ENCODE results near the gene FAT1. TPM values are rescaled to one million over a fixed set of nuclear protein-coding genes. Genes with fewer than 3 reads are reported as not detected.

FAT1 gene
- total and polyA plus RNA-seq, 2 donors (not counting 1 experiment from before 2014, with no cell fraction given): 0.07 to 0.15 TPM

DNA sequence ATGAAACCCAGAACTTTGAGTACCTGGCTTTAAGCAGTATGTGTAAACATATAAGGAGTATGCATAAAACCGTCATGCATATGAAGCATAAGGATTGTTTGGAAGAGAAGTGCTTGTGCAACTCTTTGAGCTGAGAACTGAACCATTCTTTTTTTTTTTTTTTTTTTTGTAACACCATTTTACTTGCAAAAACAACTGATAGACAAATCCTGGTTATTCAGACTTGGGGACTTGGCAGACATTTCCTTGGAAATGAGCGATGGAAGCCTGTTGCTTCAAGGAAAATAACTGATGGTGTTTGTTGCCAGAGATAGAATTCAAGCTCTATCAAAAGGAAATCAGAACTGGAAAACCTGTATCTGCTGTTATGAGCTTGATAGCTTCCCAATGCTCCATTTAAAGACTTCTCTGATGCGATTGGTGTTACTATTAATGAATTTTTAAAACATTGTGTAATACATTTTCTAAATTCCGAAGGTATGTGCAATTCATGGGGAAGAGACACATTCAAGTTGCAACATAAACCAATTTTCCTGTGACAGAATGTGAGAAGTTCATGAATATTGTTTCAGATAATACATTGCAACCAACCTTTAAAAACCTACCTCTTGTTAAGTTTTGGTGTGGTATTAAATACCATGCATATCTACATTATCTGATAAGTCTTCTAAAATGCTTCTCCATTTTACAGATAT, 47.0 kb upstream of the FAT1 start:
- H3K36me3 ChIP-seq (replicated peaks in 1 of 2; ENCODE audit: control extremely low read depth in 1 of 2, control insufficient read depth in 1 of 2, extremely low read depth in 1 of 2, insufficient read depth in 2 of 2, low read length in 1 of 2): no peaks in the 10 kb centered on the region
- no peak overlapping the region for H3K4me3 ChIP-seq (ENCODE audit: control extremely low read depth in 1 of 5, extremely low read depth in 1 of 5, insufficient read depth in 1 of 5, low read depth in 2 of 5, low read length in 4 of 5)
- no peak overlapping the region for H2AFZ ChIP-seq (ENCODE audit: insufficient read depth, low read depth, low read length, poor library complexity, severe bottlenecking)
- H3K4me2 ChIP-seq (replicated peaks; ENCODE audit: low read depth, low read length, poor library complexity, severe bottlenecking): no peak overlapping the region
- POLR2A ChIA-PET: no interaction called here
- TF ChIP-seq, protein P1, sequence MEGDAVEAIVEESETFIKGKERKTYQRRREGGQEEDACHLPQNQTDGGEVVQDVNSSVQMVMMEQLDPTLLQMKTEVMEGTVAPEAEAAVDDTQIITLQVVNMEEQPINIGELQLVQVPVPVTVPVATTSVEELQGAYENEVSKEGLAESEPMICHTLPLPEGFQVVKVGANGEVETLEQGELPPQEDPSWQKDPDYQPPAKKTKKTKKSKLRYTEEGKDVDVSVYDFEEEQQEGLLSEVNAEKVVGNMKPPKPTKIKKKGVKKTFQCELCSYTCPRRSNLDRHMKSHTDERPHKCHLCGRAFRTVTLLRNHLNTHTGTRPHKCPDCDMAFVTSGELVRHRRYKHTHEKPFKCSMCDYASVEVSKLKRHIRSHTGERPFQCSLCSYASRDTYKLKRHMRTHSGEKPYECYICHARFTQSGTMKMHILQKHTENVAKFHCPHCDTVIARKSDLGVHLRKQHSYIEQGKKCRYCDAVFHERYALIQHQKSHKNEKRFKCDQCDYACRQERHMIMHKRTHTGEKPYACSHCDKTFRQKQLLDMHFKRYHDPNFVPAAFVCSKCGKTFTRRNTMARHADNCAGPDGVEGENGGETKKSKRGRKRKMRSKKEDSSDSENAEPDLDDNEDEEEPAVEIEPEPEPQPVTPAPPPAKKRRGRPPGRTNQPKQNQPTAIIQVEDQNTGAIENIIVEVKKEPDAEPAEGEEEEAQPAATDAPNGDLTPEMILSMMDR (IDR thresholded peaks at IDR 0.05): no peak
- no peak for TF ChIP-seq EZH2 (IDR thresholded peaks at IDR 0.05; ENCODE audit: borderline replicate concordance, insufficient read depth, low read depth, low read length, poor library complexity, severe bottlenecking)
- H3K27ac ChIP-seq (ENCODE audit: low read length in 2 of 2): no peak overlapping the region
- WGBS (ENCODE audit: insufficient coverage): 100% methylated on average over 1 of the region's 4 CpGs
- ATAC-seq (ENCODE audit: low read depth): no peak
- CTCF ChIA-PET: no interaction called here
- no peaks in the 10 kb centered on the region for H3K79me2 ChIP-seq (ENCODE audit: control insufficient read depth, insufficient read depth, low read length)
- Mint-ChIP-seq H3K4me3 (no peak overlapping the region), H3K9me3 (ENCODE audit: insufficient read depth) (no peaks in the 10 kb centered on the region), H3K27ac (no peak overlapping the region), H3K27me3 (no peaks in the 10 kb centered on the region), H3K4me1 (no peaks in the 10 kb centered on the region)
- no peaks in the 10 kb centered on the region for H4K20me1 ChIP-seq (ENCODE audit: control insufficient read depth, insufficient read depth, low read length, poor library complexity, severe bottlenecking)
- H3K4me1 ChIP-seq (ENCODE audit: control insufficient read depth in 2 of 2, insufficient read depth in 2 of 2, low read length in 2 of 2): no peaks in the 10 kb centered on the region
- intact Hi-C loops (cut with micrococcal nuclease): no loop called here
- DNase-seq: no peak
- H3K9me3 ChIP-seq (ENCODE audit: control extremely low read depth in 1 of 3, control insufficient read depth in 2 of 3, insufficient read depth in 1 of 3, low read length in 2 of 3): peaks cover 0 to 3% (median 0%) of the 10 kb centered on the region in 3 donors
- no peak overlapping the region for H3K9ac ChIP-seq (ENCODE audit: low read length)
- no peaks in the 10 kb centered on the region for H3K27me3 ChIP-seq (replicated peaks in 1 of 4; ENCODE audit: control extremely low read depth in 1 of 4, control insufficient read depth in 3 of 4, insufficient read depth in 4 of 4, low read length in 3 of 4)

DNA sequence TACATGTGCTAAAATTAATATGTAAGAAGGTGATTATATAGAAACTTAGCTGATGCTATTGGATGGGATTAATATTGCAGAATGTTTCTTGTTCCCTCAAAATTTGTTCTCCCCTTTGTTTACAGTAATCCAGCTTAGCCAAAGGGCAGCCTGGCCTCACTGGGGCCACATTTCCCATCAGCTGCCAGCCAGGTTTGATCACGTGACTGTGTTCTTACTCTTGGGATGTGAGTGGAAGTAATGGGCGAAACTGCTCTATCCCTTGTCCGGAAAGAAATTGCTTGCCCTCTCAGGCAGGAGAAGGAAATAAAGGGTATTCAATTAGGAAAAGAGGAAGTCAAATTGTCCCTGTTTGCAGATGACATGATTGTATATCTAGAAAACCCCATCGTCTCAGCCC, 44.1 kb upstream of the FAT1 start:
- Histone ChIP-seq H3K27ac (ENCODE audit: low read length in 2 of 2) (no peak overlapping the region), H3K9me3 (ENCODE audit: control extremely low read depth in 1 of 3, control insufficient read depth in 2 of 3, insufficient read depth in 1 of 3, low read length in 2 of 3) (peaks cover 0 to 8% (median 0%) of the 10 kb centered on the region in 3 donors), H3K36me3 (replicated peaks in 1 of 2; ENCODE audit: control extremely low read depth in 1 of 2, control insufficient read depth in 1 of 2, extremely low read depth in 1 of 2, insufficient read depth in 2 of 2, low read length in 1 of 2) (no peaks in the 10 kb centered on the region), H4K20me1 (ENCODE audit: control insufficient read depth, insufficient read depth, low read length, poor library complexity, severe bottlenecking) (no peaks in the 10 kb centered on the region), H3K27me3 (replicated peaks in 1 of 4; ENCODE audit: control extremely low read depth in 1 of 4, control insufficient read depth in 3 of 4, insufficient read depth in 4 of 4, low read length in 3 of 4) (no peaks in the 10 kb centered on the region), H2AFZ (ENCODE audit: insufficient read depth, low read depth, low read length, poor library complexity, severe bottlenecking) (no peak overlapping the region), H3K79me2 (ENCODE audit: control insufficient read depth, insufficient read depth, low read length) (no peaks in the 10 kb centered on the region), H3K4me3 (ENCODE audit: control extremely low read depth in 1 of 5, extremely low read depth in 1 of 5, insufficient read depth in 1 of 5, low read depth in 2 of 5, low read length in 4 of 5) (no peak overlapping the region), H3K4me2 (replicated peaks; ENCODE audit: low read depth, low read length, poor library complexity, severe bottlenecking) (no peak overlapping the region), H3K4me1 (ENCODE audit: control insufficient read depth in 2 of 2, insufficient read depth in 2 of 2, low read length in 2 of 2) (no peaks in the 10 kb centered on the region), H3K9ac (ENCODE audit: low read length) (no peak overlapping the region)
- TF ChIP-seq, protein P1 (IDR thresholded peaks at IDR 0.05): no peak
- TF ChIP-seq EZH2 (IDR thresholded peaks at IDR 0.05; ENCODE audit: borderline replicate concordance, insufficient read depth, low read depth, low read length, poor library complexity, severe bottlenecking): no peak
- POLR2A ChIA-PET: no interaction called here
- H3K27ac Mint-ChIP-seq: no peak overlapping the region
- no peak overlapping the region for H3K4me3 Mint-ChIP-seq
- intact Hi-C loops (cut with micrococcal nuclease): no loop called here
- no peak for DNase-seq
- no peaks in the 10 kb centered on the region for H3K27me3 Mint-ChIP-seq
- ATAC-seq (ENCODE audit: low read depth): no peak
- CTCF ChIA-PET: no interaction called here
- WGBS (ENCODE audit: insufficient coverage): 100% methylated on average over 1 of the region's 4 CpGs
- peaks cover 6% of the 10 kb centered on the region for H3K9me3 Mint-ChIP-seq (ENCODE audit: insufficient read depth)
- no peaks in the 10 kb centered on the region for H3K4me1 Mint-ChIP-seq
